Tibial artery (tissue), 4 donors: ENCODE measurements around the gene EVX2.

ENCODE experiments used
- DNase-seq, 2 donors: peaks; one replicate each; pipeline ENCODE4 v3.0.0-alpha.2; 2019
- H3K27ac ChIP-seq, 2 donors: fragments of 200-600 bp; sonication (generic) in 1 of 2; 1 replicate in 1 of 2; 2 replicates in 1 of 2; pipeline ENCODE4 v1.5.1; 2018 to 2019; ENCODE audit warnings: mild to moderate bottlenecking in 1 of 2
- H3K27me3 ChIP-seq, 2 donors: fragments of 200-600 bp; sonication (generic) in 1 of 2; one replicate each; pipeline versions ENCODE4 v1.5.1 to v1.6.0; 2016 to 2019
- H3K36me3 ChIP-seq, 3 donors: fragments of 200-600 bp; sonication (generic) in 2 of 3; one replicate each; pipeline ENCODE4 v1.5.1; 2016 to 2019; ENCODE audit warnings: mild to moderate bottlenecking in 2 of 3
- H3K4me1 ChIP-seq, 4 donors: fragments of 200-600 bp; sonication (generic) in 2 of 4; 1 replicate in 3 of 4; 2 replicates in 1 of 4; pipeline ENCODE4 v1.5.1; 2016 to 2019
- H3K4me3 ChIP-seq, 2 donors: fragments of 200-600 bp; sonication (generic) in 1 of 2; 1 replicate in 1 of 2; 2 replicates in 1 of 2; pipeline ENCODE4 v1.5.1; 2018 to 2019; ENCODE audit warnings: mild to moderate bottlenecking in 2 of 2
- H3K9me3 ChIP-seq, 3 donors: fragments of 200-600 bp; sonication (generic) in 1 of 3; one replicate each; pipeline ENCODE4 v1.5.1; 2016 to 2019
- intact Hi-C: fragments of 100-400 bp; cut with DNase I; formaldehyde crosslinking; loops from one replicate; pipeline ENCODE4 v1.15.0; 2023; ENCODE audit warnings: low total_unique reads
- TF ChIP-seq, protein P1 (sequence below), 2 experiments: fragments of 200-600 bp in 1 of 2; fragments of 450-650 bp in 1 of 2; IDR thresholded peaks; one replicate each; pipeline ENCODE4 v1.5.1; 2017 to 2019; ENCODE audit warnings: antibody characterized with exemption in 2 of 2, mild to moderate bottlenecking in 1 of 2, moderate library complexity in 1 of 2

Gene EVX2

DNA sequence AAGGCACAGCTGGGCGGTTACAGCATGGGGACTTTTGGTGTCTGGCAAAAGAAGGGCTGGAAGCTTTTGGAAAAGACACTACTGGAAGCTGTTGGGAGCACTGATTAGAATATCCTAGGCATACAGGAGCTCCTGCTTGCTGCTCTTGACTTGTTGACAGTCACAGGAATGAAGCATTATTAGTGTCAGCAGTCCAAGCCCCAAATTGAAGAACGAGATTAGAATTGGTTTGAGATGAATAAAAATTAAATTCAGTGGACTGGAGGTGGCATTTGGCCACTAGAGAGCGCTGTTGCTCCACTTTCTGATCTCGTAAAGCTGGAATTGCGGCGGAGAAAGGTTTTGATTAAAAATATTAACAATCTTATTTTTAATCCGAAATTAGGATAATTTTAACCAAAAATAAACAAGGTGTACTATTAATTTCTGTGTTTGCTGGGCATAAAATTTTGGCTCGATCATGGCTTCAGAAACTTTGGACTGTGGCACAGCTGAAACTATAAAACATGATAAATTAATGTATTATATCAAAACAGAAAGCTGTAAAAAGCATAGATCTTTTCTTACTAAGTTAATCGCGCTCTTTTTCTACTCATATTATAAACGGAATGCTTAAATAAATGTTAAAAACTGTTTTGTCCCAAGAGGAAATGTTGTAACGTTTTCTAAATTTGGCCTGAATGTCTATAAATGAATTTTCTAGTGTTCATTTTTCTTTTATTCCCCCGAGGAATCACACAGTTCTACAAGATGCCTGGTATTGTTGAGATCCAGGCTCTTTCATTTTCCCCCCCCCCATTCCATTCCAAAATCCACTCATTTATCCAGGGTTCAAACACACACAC, 43.4 kb upstream of the EVX2 start:
- Histone ChIP-seq H3K27ac (no peak overlapping the region), H3K4me1 (peaks cover 0 to 48% (median 34%) of the 10 kb centered on the region in 4 donors), H3K27me3 (peaks cover 0 to 74% of the 10 kb centered on the region in 2 donors), H3K36me3 (no peaks in the 10 kb centered on the region), H3K4me3 (no peak overlapping the region), H3K9me3 (no peaks in the 10 kb centered on the region)
- peak in 1 of 2 donors; percentile 63 for DNase-seq
- intact Hi-C loops = loop anchor here (5.0 kb wide), 2 partner anchors 330 to 510 kb away; no protein-coding TSS in a partner anchor
- TF ChIP-seq, protein P1, sequence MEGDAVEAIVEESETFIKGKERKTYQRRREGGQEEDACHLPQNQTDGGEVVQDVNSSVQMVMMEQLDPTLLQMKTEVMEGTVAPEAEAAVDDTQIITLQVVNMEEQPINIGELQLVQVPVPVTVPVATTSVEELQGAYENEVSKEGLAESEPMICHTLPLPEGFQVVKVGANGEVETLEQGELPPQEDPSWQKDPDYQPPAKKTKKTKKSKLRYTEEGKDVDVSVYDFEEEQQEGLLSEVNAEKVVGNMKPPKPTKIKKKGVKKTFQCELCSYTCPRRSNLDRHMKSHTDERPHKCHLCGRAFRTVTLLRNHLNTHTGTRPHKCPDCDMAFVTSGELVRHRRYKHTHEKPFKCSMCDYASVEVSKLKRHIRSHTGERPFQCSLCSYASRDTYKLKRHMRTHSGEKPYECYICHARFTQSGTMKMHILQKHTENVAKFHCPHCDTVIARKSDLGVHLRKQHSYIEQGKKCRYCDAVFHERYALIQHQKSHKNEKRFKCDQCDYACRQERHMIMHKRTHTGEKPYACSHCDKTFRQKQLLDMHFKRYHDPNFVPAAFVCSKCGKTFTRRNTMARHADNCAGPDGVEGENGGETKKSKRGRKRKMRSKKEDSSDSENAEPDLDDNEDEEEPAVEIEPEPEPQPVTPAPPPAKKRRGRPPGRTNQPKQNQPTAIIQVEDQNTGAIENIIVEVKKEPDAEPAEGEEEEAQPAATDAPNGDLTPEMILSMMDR (IDR thresholded peaks at IDR 0.05) = peak; percentile 79 to 87

DNA sequence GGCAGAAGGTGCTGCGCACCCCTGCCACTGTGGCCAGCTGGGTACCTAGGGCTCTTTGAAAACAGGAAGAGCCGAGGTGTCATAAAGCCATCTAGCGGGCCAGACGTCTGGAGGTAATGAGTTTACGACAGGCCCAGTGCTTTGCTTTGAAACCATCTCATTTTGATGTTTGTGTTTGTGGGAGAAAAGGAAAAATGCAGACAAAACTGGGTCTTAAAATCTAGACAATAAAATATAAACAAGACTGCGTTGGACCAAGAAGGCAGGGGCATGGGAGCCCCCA, 42.0 kb upstream of the EVX2 start:
- Histone ChIP-seq H3K27ac (no peak overlapping the region), H3K36me3 (no peaks in the 10 kb centered on the region), H3K27me3 (peaks cover 8 to 83% of the 10 kb centered on the region in 2 donors), H3K4me1 (peaks cover 0 to 50% (median 34%) of the 10 kb centered on the region in 4 donors), H3K4me3 (no peak overlapping the region), H3K9me3 (no peaks in the 10 kb centered on the region)
- intact Hi-C loops = loop anchor here (5.0 kb wide), 2 partner anchors 332 to 512 kb away; no protein-coding TSS in a partner anchor
- DNase-seq = no peak
- TF ChIP-seq, protein P1 (IDR thresholded peaks at IDR 0.05) = no peak

DNA sequence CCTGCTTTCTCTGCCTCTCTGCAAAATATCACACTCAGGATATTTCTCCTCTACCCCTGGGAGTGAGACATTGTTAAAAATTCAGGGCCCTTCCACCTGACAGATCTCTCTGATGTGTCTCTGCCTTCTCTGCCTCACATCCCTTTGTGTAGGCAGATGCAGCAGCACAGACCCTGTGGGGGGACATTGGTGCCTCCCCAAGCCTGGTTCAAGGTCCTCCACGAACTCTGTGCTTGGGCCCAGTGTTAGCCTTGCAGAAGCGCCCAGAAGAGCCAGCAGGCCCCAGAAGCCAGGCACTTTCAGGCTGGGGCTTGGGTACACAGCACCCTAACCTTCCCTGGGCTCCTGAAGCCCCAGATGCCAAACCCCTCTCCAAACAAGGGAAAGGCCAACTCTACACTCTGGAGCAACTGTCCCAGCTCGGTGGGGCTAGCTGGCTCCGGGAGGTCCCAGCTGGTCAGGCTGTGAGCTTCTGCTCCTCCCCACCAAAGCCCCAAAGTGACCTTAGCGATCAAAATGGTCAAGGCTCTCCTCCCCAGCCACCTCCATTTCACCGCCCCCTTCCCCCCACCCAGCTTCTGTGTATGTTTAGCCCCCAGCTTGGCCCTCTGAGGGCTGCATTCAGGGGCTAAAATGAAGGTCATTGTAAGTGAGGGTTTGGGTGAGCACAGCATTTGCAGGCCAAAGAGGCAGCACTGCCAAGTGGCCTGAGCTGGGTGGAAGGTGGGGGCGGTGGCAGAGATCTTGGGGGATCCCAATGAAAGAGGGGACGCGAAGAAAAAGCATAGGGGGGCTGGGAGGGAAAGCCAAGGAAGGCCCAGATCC, 41.4 kb upstream of the EVX2 start:
- intact Hi-C loops = loop anchor here (5.0 kb wide), 2 partner anchors 332 to 512 kb away; no protein-coding TSS in a partner anchor
- Histone ChIP-seq H3K4me3 (no peak overlapping the region), H3K36me3 (no peaks in the 10 kb centered on the region), H3K27ac (no peak overlapping the region), H3K4me1 (peaks cover 0 to 45% (median 32%) of the 10 kb centered on the region in 4 donors), H3K9me3 (no peaks in the 10 kb centered on the region), H3K27me3 (peaks cover 8 to 83% of the 10 kb centered on the region in 2 donors)
- TF ChIP-seq, protein P1 (IDR thresholded peaks at IDR 0.05) = no peak
- no peak for DNase-seq

DNA sequence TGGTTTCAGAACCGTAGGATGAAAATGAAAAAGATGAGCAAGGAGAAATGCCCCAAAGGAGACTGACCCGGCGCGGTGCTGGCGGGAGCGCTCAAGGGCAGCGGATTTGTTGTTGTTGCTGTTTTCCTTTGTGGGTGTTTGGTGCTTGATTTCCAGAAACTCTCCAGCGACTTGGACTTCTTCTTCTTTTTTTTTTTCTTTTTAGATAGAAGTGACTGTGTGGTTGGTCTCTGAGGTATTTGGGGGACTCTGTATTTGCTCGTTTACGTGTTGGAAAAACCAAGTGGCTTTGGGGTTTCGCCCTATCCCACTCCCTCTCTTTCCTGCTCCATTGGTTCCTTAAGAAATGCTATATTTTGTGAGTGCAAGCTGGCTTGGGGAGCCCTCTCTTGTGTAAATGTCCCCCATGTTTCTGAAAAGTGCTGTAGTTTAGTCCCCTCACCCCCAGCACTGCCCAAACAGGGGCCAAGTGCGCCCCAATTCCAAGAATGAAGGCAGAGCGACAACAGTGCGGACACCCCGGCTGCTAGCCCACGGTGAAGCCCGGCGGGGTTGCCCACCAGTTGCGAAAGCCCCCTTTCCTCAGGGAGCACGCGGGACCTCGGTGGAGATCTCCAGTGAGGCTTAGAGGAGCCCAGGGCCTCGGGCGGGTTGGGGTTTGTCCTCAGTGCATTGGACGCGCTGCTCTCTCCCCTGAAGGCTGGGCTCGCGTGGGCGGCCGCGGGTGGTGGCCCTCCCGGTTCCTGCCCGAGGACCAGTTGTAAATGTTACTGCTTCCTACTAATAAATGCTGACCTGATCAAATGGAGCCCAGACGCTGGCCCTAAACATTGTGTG, 40.6 kb upstream of the EVX2 start:
- no peaks in the 10 kb centered on the region for H3K36me3 ChIP-seq
- TF ChIP-seq, protein P1 (IDR thresholded peaks at IDR 0.05) = no peak
- peak overlapping the region; percentile 51 to 57 for H3K4me3 ChIP-seq
- peaks cover 0 to 36% (median 28%) of the 10 kb centered on the region in 4 donors for H3K4me1 ChIP-seq
- no peaks in the 10 kb centered on the region for H3K9me3 ChIP-seq
- DNase-seq = no peak
- intact Hi-C loops = no loop called here
- no peak overlapping the region for H3K27ac ChIP-seq
- H3K27me3 ChIP-seq = peaks cover 8 to 85% of the 10 kb centered on the region in 2 donors
